ENCODE results near the gene EYA2.

GRCh38 chr20:47038566-47039560 lies 144.2 kb downstream of the EYA2 start:
- TF ChIP-seq CTCF (IDR thresholded peaks at IDR 0.05; ENCODE audit: extremely low read depth in 1 of 2, insufficient read depth in 1 of 2, low read depth in 1 of 2, low read length in 2 of 2) (no peak), POLR2A (IDR thresholded peaks at IDR 0.05; ENCODE audit: low read depth, low read length) (no peak), MYC (IDR thresholded peaks at IDR 0.05; ENCODE audit: low read depth, low read length) (no peak), EZH2 (IDR thresholded peaks at IDR 0.05; ENCODE audit: borderline replicate concordance, low read depth, low read length, severe bottlenecking) (no peak), JUN (IDR thresholded peaks at IDR 0.05; ENCODE audit: borderline replicate concordance, insufficient read depth, insufficient read length, low read depth) (no peak), POLR2AphosphoS5 (IDR thresholded peaks at IDR 0.05; ENCODE audit: insufficient read depth, low read depth, low read length) (no peak), MAX (IDR thresholded peaks at IDR 0.05; ENCODE audit: insufficient read depth, insufficient read length) (no peak), FOS (IDR thresholded peaks at IDR 0.05; ENCODE audit: borderline replicate concordance, insufficient read depth, low read length) (no peak)

Measured in endothelial cell of umbilical vein (primary cell).